ENCODE data around the gene HDAC3. TPM values are rescaled to one million over a fixed set of nuclear protein-coding genes. Genes with fewer than 3 reads are reported as not detected.

Gene HDAC3
- total RNA-seq, 2 donors from 2014 or later = 67.7 to 79.2 TPM

DNA sequence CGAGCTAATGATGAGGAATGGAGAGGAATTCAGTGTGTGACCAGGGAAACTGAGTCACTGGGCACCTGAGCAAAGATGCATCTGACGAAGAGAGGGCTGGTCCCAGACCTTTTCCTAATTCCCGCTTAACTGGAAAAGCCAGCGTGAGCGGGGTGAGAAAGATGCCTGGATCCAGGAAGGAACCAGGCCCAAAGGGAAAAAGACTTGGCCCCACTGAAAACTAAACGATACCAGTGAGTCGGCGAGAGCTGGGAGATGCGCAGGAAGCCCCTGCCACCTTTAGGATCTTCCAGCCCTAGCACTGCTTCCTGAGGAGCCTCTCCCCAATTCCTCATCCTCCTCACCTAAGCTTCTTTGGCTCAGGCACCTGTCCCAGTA is 15.1 kb upstream of the HDAC3 start:
- H3K4me1 Mint-ChIP-seq = peaks cover 45% of the 10 kb centered on the region
- H3K4me3 Mint-ChIP-seq = peak overlapping the region; percentile 88
- peak overlapping the region; percentile 85 for H3K27ac Mint-ChIP-seq
- ATAC-seq = no peak
- H3K9me3 ChIP-seq (ENCODE audit: control insufficient read depth, low read length, poor library complexity, severe bottlenecking) = no peaks in the 10 kb centered on the region
- H3K36me3 Mint-ChIP-seq (ENCODE audit: low read depth) = peaks cover 7% of the 10 kb centered on the region
- DNase-seq = no peak
- H3K27me3 Mint-ChIP-seq = peaks cover 11% of the 10 kb centered on the region

DNA sequence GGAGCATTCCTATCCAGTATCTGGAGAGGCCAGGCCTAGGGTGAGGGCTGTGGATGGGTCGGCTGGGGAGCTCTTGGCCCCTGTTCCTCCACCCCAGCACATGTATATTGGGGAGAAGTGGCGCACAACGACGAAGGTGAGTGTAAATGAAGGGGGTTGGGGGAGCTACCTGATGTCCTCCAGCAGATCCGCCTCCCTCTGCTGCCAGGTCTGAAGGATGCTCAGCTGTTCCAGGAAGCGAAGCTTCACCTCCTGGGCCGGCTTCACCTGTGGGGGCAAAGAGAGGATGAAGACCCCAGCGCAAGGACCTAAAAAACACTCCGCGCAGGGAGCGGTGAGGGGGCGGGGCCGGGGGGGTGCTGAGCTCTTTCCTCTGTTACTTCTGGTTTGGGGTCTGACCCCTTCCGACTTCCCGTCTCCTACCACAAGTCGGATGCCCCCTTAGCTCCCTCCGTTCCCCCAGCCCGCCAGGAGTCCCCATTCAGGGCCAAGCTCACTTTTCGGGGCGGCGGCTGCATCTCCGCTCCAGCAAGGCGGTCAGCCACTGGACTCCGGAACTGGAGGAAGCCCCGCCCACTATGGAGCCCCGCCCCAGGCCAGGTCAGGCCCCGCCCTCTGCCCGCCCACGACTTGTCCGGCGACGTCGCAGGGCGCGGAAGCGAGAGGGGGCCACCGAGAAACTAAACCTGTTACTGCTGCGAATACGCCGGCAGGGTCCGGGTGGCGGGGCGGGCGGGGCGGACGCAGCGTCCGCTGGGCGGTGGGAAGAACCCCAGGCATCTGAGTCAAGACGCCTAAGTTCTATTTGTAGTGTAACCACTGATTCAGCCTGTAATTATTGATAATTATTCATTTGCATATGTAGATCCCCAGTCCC is 14.4 kb upstream of the HDAC3 start, which contains the start of gene FCHSD1:
FCHSD1 (minus strand) TSS at position 568 of the 877 bp plus-strand sequence; CDS start at position 518, 50 bp downstream.
- DNase-seq = peak; percentile 52 to 77 (median 74)
- ATAC-seq = peak; percentile 94
- peaks cover 5% of the 10 kb centered on the region for H3K36me3 Mint-ChIP-seq (ENCODE audit: low read depth)
- peak within 1 kb of the TSS; percentile 85 for H3K27ac Mint-ChIP-seq
- no peaks in the 10 kb centered on the region for H3K9me3 ChIP-seq (ENCODE audit: control insufficient read depth, low read length, poor library complexity, severe bottlenecking)
- peak within 1 kb of the TSS; percentile 88 for H3K4me3 Mint-ChIP-seq
- H3K4me1 Mint-ChIP-seq = peaks cover 46% of the 10 kb centered on the region
- H3K27me3 Mint-ChIP-seq = peaks cover 7% of the 10 kb centered on the region

DNA sequence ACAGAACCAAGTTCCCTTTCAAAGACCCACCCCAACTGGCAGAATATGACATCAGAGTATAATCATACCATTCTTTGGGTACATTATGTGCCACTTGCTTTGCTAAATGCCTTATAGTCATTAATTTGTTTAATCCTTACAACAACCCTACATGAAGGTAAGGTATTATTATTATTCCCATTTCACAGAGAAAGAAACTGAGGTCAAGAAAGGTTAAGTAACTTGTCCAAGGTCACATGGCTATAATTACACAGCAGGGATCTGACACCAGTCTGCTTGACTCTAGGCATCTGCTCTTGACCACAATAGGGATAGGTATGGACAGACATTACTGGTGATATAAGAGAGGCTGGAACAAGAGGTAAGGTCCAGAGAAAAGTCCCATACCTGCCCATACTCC is 13.3 kb upstream of the HDAC3 start:
- H3K9me3 ChIP-seq (ENCODE audit: control insufficient read depth, low read length, poor library complexity, severe bottlenecking) = no peaks in the 10 kb centered on the region
- H3K27ac Mint-ChIP-seq = peak overlapping the region; percentile 85
- H3K4me3 Mint-ChIP-seq = peak overlapping the region; percentile 88
- peaks cover 44% of the 10 kb centered on the region for H3K4me1 Mint-ChIP-seq
- no peak for ATAC-seq
- peaks cover 4% of the 10 kb centered on the region for H3K36me3 Mint-ChIP-seq (ENCODE audit: low read depth)
- DNase-seq = no peak
- no peaks in the 10 kb centered on the region for H3K27me3 Mint-ChIP-seq

DNA sequence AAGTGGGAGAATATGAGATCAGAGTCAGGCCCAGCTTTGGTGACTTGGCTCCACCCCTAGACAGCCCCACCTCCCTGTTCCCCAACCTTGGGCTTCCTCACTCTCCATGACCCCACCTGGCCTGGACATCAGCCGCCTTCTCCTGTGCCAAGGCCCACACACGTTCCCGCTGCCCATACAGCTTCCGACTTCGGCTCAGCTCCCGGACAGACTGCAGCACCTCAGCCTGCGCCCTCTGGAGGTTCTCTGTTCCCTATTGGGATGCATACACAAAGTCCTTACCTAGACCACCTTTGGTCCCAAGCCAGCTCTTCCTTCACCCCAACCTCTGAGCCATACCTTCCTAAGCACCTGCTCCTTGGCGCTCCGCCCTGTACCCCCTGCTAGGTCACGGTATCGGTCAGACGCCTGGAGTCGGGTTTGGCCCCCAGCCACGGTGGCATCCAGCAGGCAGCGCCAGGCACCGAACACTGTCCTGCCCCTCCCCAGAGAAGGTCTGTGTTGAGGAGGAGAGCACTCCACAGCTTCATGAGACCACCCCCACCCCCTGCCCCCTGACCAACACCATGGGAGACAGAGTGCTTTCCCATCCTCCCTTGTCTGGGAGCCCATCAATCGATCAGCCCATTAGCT is 12.5 kb upstream of the HDAC3 start:
- Mint-ChIP-seq H3K27me3 (no peaks in the 10 kb centered on the region), H3K36me3 (ENCODE audit: low read depth) (peaks cover 4% of the 10 kb centered on the region), H3K4me3 (no peak overlapping the region), H3K27ac (peak overlapping the region; percentile 85), H3K4me1 (peaks cover 46% of the 10 kb centered on the region)
- DNase-seq = no peak
- ATAC-seq = no peak
- no peaks in the 10 kb centered on the region for H3K9me3 ChIP-seq (ENCODE audit: control insufficient read depth, low read length, poor library complexity, severe bottlenecking)

DNA sequence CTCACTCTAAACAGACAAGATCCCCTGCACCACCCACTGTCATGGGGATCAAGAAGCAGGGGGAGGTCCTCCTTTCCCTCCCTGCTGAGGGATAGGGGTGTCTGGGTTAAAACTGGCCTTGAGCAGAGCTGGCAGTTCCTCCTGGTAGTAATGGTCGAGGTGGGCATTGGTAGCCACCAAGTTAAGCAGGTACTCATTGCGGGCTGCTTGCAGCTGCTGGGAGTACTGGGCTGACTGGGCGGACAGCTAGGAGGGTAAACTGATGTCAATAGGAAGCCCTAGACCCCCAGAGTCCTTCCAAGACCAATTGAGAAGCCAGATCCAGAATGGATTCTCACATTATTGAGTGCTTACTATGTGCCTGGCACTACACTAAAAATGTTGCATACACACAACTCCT is 11.2 kb upstream of the HDAC3 start:
- peak overlapping the region; percentile 9 for H3K27ac Mint-ChIP-seq
- no peak overlapping the region for H3K4me3 Mint-ChIP-seq
- H3K4me1 Mint-ChIP-seq = peaks cover 44% of the 10 kb centered on the region
- no peak for ATAC-seq
- H3K27me3 Mint-ChIP-seq = no peaks in the 10 kb centered on the region
- H3K36me3 Mint-ChIP-seq (ENCODE audit: low read depth) = peaks cover 4% of the 10 kb centered on the region
- no peaks in the 10 kb centered on the region for H3K9me3 ChIP-seq (ENCODE audit: control insufficient read depth, low read length, poor library complexity, severe bottlenecking)
- no peak for DNase-seq

DNA sequence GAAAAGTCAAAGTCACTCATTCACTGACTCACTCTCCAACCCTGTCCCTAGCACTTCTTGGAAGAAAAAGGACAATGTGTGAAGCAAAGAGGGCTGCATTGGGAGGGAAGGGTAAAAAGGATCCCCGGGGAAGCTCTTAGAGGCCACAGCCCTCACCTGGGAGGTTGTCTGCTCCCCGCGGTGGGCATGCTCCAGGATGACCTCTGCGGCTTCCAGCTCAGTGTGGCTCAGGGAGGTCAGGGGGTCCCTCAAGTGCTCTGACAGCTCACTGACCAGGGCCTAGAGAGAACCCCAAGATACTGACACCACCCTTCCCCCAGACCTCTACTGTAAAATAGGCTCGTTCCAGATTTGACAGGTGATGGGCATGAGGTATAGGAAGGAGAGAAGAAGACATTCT is 10.6 kb upstream of the HDAC3 start:
- H3K36me3 Mint-ChIP-seq (ENCODE audit: low read depth) = peaks cover 4% of the 10 kb centered on the region
- no peak overlapping the region for H3K4me3 Mint-ChIP-seq
- peaks cover 39% of the 10 kb centered on the region for H3K4me1 Mint-ChIP-seq
- no peaks in the 10 kb centered on the region for H3K27me3 Mint-ChIP-seq
- H3K9me3 ChIP-seq (ENCODE audit: control insufficient read depth, low read length, poor library complexity, severe bottlenecking) = no peaks in the 10 kb centered on the region
- ATAC-seq (no peak), DNase-seq (no peak)
- peak overlapping the region; percentile 84 for H3K27ac Mint-ChIP-seq

DNA sequence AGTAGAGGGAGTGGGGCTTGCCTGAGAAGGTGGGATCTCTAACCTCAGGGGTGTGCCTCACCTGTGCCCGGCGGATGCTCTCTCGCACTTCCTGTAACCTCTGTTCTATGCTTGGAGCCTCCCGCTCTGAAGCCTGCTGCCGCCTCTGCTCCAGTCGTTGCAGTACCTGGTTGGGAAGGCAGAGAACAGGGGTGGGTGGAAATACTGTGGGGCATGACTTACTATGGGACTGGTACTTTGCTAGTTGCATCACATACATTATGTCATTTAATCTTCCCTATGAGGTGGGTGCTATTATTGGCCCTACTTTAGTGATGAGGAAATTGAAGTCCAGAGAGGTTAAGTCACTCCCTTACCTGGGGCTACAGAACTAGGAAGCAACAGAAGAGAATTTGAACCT is 9.4 kb upstream of the HDAC3 start:
- H3K9me3 ChIP-seq (ENCODE audit: control insufficient read depth, low read length, poor library complexity, severe bottlenecking) = no peaks in the 10 kb centered on the region
- ATAC-seq (no peak), DNase-seq (no peak)
- no peak overlapping the region for H3K4me3 Mint-ChIP-seq
- H3K27me3 Mint-ChIP-seq = no peaks in the 10 kb centered on the region
- peaks cover 41% of the 10 kb centered on the region for H3K4me1 Mint-ChIP-seq
- peak overlapping the region; percentile 84 for H3K27ac Mint-ChIP-seq
- peaks cover 4% of the 10 kb centered on the region for H3K36me3 Mint-ChIP-seq (ENCODE audit: low read depth)

DNA sequence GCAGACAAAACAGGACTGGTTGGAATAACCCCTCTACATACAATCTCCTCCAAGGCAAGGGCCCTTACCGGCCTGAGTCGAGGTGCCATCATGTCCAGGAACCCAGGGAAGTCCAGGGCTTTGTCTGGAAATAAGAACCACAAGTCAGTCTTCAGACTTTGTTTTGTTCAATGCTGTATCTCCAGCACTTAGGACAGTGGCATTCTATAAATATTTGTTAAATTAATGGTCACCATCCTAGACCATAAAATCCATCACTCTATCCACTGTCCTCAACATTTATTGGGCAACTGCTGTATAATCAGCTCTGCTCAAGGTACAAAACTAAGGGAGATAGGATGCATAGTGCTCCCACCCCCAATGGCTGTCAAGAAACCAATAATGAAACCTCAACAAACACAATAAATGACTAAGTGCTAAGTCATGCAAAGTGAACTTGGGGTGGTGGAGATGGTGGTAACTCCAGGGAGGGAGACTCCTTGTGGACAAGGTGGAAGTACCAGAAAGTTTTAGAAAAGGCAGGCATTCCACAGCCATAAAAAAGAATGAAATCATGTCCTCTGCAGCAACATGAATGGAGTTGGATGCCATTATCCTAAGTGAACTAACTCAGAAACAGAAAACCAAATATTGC is 5.1 kb upstream of the HDAC3 start:
- no peak for DNase-seq

DNA sequence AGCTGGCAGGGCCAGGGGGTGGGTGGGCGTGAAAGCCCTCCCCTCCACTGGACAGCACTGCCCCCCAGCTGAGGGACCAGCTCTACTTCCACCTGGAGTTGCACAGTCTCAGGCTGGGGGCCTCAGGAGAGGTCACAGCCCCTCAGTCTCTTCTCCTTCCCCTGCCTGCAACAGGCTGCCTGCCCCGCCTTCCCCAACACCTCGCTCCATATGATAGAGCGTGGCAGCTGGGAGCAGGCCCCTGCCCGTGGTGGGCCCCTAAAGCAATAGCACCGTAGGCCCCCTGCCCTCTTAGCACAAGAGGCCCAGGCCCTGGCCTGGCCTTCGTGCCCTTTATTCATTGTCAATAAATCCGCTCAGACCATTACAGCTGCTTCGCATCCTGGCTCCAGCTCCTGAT is 4.0 kb upstream of the HDAC3 start:
- peaks cover 8% of the 10 kb centered on the region for H3K36me3 Mint-ChIP-seq (ENCODE audit: low read depth)
- ATAC-seq (no peak), DNase-seq (no peak)
- no peaks in the 10 kb centered on the region for H3K9me3 ChIP-seq (ENCODE audit: control insufficient read depth, low read length, poor library complexity, severe bottlenecking)
- no peaks in the 10 kb centered on the region for H3K27me3 Mint-ChIP-seq
- no peak overlapping the region for H3K4me3 Mint-ChIP-seq
- no peak overlapping the region for H3K27ac Mint-ChIP-seq
- H3K4me1 Mint-ChIP-seq = peaks cover 29% of the 10 kb centered on the region

More for the DNA sequence above, 5.1 kb upstream of the HDAC3 start:
- H3K4me1 Mint-ChIP-seq = peaks cover 25% of the 10 kb centered on the region
- ATAC-seq = no peak
- H3K36me3 Mint-ChIP-seq (ENCODE audit: low read depth) = peaks cover 8% of the 10 kb centered on the region
- H3K4me3 Mint-ChIP-seq = no peak overlapping the region
- no peaks in the 10 kb centered on the region for H3K27me3 Mint-ChIP-seq
- H3K9me3 ChIP-seq (ENCODE audit: control insufficient read depth, low read length, poor library complexity, severe bottlenecking) = no peaks in the 10 kb centered on the region
- no peak overlapping the region for H3K27ac Mint-ChIP-seq

DNA sequence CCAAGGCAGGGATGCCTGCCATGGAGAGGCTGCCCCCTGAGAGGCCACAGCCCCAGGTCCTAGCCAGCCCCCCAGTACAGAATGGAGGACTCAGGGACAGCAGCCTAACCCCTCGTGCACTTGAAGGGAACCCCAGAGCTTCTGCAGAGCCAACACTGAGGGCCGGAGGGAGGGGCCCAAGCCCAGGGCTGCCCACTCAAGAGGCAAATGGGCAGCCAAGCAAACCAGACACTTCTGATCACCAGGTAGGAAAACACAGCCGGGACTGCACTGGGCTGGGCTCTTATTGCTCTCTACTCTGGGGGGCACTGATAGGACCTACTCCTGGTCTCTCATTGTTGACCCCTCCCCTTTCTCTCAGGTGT is 3.4 kb upstream of the HDAC3 start:
- H3K9me3 ChIP-seq (ENCODE audit: control insufficient read depth, low read length, poor library complexity, severe bottlenecking) = no peaks in the 10 kb centered on the region
- no peak overlapping the region for H3K27ac Mint-ChIP-seq
- H3K4me1 Mint-ChIP-seq = peaks cover 33% of the 10 kb centered on the region
- H3K27me3 Mint-ChIP-seq = no peaks in the 10 kb centered on the region
- ATAC-seq = no peak
- no peak for DNase-seq
- H3K36me3 Mint-ChIP-seq (ENCODE audit: low read depth) = peaks cover 7% of the 10 kb centered on the region
- no peak overlapping the region for H3K4me3 Mint-ChIP-seq

DNA sequence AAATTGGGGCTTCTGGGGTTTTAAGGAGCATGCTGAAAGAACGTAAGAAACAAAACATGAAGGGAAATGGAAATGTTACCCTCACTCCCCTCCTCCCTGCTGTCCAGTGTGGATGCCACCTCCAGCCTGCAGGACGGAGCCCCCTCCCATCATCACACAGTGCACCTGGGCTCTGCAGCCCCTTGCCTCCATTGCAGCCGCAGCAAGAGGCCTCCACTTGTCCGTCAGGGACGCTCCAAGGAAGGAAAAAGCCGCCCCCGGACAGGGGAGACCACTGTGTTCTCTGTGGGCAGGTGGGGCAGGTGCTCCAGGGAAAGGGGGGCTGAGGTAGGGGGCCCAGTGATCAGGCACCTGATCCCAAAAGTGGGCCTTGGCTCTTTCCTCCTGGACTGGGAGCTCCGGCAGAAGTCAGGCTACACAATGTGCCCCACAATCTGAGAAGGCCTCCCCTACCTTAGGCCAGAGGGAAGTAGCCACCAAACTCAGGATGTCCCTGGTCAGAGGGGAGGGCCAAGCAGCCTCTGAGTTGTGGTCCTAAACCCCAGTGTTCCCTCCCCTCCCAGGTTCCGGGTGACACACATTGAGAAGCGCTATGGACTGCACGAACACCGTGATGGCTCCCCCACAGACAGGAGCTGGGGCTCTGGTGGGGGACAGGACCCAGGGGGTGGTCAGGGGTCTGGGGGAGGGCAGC is 2.9 kb upstream of the HDAC3 start:
- Mint-ChIP-seq H3K4me3 (no peak overlapping the region), H3K27ac (no peak overlapping the region), H3K36me3 (ENCODE audit: low read depth) (peaks cover 3% of the 10 kb centered on the region), H3K27me3 (no peaks in the 10 kb centered on the region), H3K4me1 (peaks cover 35% of the 10 kb centered on the region)
- ATAC-seq (no peak), DNase-seq (no peak)
- H3K9me3 ChIP-seq (ENCODE audit: control insufficient read depth, low read length, poor library complexity, severe bottlenecking) = no peaks in the 10 kb centered on the region

DNA sequence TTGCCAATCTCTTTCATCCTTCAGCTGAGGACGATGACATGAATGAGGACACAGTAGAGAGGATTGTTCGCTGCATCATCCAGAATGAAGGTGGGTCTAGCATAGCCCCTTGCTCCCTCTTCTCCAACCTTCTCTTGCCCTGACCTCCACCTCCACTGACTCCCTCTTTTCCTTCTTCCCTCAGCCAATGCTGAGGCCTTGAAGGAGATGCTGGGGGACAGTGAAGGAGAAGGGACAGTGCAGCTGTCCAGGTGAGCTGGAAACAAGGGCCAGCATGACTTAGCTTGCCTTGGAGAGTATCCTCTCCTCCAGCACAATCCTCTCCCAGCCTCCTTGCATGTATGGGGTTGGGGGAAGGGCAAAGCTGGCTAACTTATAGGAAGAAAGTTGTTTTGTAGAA is 2.1 kb upstream of the HDAC3 start:
- ATAC-seq (no peak), DNase-seq (no peak)
- Mint-ChIP-seq H3K27ac (peak overlapping the region; percentile 92), H3K4me1 (peaks cover 41% of the 10 kb centered on the region), H3K27me3 (no peaks in the 10 kb centered on the region), H3K4me3 (peak overlapping the region; percentile 91), H3K36me3 (ENCODE audit: low read depth) (peaks cover 9% of the 10 kb centered on the region)
- H3K9me3 ChIP-seq (ENCODE audit: control insufficient read depth, low read length, poor library complexity, severe bottlenecking) = no peaks in the 10 kb centered on the region
